ENCODE measurements around the gene COLQ.

DNA sequence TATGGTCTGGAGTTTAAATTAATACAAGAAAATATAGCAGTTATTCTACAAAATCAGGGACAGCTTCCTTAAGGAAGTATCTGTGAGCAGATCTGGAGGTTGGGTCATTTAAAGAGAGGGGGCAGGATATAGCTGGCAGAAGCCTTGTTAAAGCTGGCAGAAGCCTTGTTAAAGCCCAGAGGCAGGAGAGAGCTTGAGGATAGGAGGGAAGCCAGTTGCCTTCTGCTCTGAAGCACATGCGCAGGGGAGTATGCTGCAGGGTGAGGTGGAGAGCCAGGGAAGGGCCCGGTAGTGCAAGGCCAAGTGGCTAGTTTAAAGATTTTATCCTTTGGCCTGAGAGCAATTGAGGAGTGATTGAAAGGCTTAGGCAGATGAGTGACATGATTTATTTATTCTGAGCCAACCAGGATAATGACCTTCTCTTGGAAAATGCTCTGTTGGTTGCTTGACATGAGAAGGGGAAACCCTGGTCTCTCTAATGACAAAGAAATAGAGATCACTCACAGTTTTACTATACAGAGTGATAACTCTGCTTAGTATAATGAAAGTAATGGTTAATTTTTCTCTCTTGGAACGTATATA lies 90.2 kb downstream of the COLQ start:
- TF ChIP-seq POLR2A (IDR thresholded peaks at IDR 0.05), result no peak
- TF ChIP-seq, protein P1, sequence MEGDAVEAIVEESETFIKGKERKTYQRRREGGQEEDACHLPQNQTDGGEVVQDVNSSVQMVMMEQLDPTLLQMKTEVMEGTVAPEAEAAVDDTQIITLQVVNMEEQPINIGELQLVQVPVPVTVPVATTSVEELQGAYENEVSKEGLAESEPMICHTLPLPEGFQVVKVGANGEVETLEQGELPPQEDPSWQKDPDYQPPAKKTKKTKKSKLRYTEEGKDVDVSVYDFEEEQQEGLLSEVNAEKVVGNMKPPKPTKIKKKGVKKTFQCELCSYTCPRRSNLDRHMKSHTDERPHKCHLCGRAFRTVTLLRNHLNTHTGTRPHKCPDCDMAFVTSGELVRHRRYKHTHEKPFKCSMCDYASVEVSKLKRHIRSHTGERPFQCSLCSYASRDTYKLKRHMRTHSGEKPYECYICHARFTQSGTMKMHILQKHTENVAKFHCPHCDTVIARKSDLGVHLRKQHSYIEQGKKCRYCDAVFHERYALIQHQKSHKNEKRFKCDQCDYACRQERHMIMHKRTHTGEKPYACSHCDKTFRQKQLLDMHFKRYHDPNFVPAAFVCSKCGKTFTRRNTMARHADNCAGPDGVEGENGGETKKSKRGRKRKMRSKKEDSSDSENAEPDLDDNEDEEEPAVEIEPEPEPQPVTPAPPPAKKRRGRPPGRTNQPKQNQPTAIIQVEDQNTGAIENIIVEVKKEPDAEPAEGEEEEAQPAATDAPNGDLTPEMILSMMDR (IDR thresholded peaks at IDR 0.05), result no peak
